ENCODE results near the gene COL11A1. TPM values are rescaled to one million over a fixed set of nuclear protein-coding genes. Genes with fewer than 3 reads are reported as not detected.
A peak's percentile ranks its signal among the peaks of the same experiment; 100 is the strongest.
"Not testable (repeated sequence)": the region's sequence is repeated elsewhere in the genome, so short reads cannot be mapped to it uniquely, and the experiment has no call there.

Gene COL11A1
- 76.5 TPM for total RNA-seq
- 2.7 TPM for polyA plus RNA-seq

DNA sequence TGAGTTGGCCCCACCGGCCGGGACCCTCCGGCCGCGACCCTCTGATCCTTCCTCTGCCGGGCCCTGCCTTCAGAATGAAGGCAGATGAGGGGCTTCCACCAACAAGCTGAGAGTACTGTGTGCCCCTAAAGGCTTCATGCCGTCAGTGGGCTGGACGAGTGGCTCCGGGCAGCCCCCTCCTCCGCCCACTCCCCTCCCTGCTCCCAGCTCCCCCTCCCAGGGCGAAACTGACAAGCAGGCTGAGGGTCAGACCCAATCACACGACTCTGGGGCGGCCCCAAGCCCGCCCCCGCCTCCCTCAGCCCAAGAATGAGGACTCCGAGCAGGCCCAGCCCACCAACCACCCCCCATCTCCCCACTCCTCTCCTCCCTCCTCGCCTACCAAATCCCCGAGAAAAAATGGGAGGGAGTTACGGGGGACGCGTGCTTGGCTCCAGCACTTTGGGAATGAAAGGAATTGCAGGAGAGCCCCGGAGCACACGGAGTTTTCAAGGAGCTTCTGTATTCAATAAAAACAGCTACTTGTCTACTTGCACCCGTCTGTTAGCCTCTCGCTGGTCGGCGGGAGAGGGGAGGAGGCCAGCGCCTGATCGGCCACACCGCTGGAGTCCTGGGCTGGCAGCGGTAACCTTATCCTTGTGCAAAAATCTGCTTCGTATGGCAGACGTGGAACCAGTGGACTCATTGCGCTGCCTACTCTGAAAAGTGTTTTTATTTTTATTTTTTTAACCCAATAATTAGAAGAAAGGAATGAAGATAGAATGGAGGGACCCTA, at the start of gene COL11A1:
TSS of gene COL11A1 (minus strand) at position 147 of the 775 bp plus-strand sequence. CDS start 344 bp downstream, outside the sequence.
- Histone ChIP-seq H3K4me1 (ENCODE audit: insufficient read depth) (no peaks in the 10 kb centered on the region), H3K27ac (ENCODE audit: low read depth) (no peak within 1 kb of the TSS), H3K36me3 (ENCODE audit: insufficient read depth) (no peaks in the 10 kb centered on the region), H3K4me3 (ENCODE audit: low read depth, low read length) (peak within 1 kb of the TSS; percentile 40)
- DNase-seq (ENCODE audit: extremely low spot score): peak; percentile 28
- 3% methylated on average over 34 of the region's 34 CpGs for WGBS

- Histone ChIP-seq H3K36me3 (ENCODE audit: insufficient read depth) (no peaks in the 10 kb centered on the region), H3K27ac (ENCODE audit: low read depth) (no peak overlapping the region), H3K4me3 (ENCODE audit: low read depth, low read length) (no peak overlapping the region), H3K4me1 (ENCODE audit: insufficient read depth) (no peaks in the 10 kb centered on the region)
- DNase-seq (ENCODE audit: extremely low spot score): no peak
- WGBS: 68% methylated on average over 4 of the region's 4 CpGs
These were observed 48.6 kb upstream of the COL11A1 start for GRCh38 chr1:103156966-103157365.

DNA sequence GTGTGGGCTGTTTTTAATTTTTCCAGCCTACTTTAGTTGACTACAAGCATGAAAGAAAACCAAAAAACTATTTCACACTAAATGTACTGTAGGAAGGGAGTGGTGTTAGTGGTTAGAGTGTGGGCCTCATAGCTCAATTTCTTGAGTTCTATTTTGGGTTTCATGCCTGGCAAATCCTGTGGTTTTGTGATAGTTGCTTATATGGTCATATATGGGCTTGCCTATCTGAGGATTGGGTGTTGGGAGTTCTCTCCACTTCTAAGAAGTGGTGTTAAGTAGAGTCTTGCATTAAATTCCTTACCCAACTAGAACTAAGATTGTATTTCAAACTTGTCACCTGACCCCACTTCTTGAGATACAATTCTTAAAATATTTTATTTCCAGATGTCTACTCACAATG, 37.8 kb upstream of the COL11A1 start:
- no peak overlapping the region for H3K27ac ChIP-seq (ENCODE audit: low read depth)
- no peak for DNase-seq (ENCODE audit: extremely low spot score)
- H3K36me3 ChIP-seq (ENCODE audit: insufficient read depth): no peaks in the 10 kb centered on the region
- no peak overlapping the region for H3K4me3 ChIP-seq (ENCODE audit: low read depth, low read length)
- no peaks in the 10 kb centered on the region for H3K4me1 ChIP-seq (ENCODE audit: insufficient read depth)

DNA sequence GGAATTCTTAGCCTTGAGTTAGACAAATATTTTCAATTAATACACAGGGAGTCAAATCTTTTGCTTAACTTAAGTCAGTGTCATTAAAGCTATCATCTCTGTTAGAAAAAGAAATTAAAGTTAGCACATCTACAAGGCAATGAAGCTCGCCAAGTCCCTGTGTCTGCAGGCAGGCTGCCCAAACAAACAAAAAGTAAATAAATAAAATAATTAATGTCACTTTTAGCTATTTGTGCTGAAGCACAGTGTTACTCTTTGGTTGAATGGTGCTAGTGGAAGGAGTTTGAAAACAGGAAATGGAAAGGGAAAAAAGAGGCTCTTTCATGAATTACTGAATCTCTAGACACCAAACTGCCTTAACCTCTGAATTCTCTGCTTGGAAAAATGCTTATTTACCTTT, 37.1 kb upstream of the COL11A1 start:
- Histone ChIP-seq H3K4me3 (ENCODE audit: low read depth, low read length) (no peak overlapping the region), H3K4me1 (ENCODE audit: insufficient read depth) (no peaks in the 10 kb centered on the region), H3K36me3 (ENCODE audit: insufficient read depth) (no peaks in the 10 kb centered on the region), H3K27ac (ENCODE audit: low read depth) (no peak overlapping the region)
- 73% methylated on average over 1 of the region's 1 CpG for WGBS
- no peak for DNase-seq (ENCODE audit: extremely low spot score)

DNA sequence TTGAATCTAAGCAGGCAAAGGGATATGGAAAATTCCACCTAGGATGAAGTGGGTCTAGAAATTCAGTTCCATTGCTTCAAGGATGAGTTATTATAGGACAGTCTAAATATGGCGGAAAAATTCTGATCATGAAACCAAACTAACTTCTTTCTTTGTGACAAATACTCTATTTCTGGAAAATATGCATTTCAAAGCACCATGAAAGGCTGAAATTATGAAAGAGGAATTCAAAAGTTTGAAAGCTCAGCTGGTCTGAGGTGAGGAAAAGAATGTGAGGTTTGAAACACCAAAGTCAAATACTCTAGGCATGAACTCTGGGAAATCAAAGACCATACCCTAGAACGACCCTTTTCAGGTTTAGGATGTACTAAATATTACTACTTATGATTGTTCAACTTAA, 36.4 kb upstream of the COL11A1 start:
- no peaks in the 10 kb centered on the region for H3K4me1 ChIP-seq (ENCODE audit: insufficient read depth)
- 71% methylated on average over 2 of the region's 2 CpGs for WGBS
- no peak for DNase-seq (ENCODE audit: extremely low spot score)
- H3K27ac ChIP-seq (ENCODE audit: low read depth): no peak overlapping the region
- H3K4me3 ChIP-seq (ENCODE audit: low read depth, low read length): no peak overlapping the region
- H3K36me3 ChIP-seq (ENCODE audit: insufficient read depth): no peaks in the 10 kb centered on the region

DNA sequence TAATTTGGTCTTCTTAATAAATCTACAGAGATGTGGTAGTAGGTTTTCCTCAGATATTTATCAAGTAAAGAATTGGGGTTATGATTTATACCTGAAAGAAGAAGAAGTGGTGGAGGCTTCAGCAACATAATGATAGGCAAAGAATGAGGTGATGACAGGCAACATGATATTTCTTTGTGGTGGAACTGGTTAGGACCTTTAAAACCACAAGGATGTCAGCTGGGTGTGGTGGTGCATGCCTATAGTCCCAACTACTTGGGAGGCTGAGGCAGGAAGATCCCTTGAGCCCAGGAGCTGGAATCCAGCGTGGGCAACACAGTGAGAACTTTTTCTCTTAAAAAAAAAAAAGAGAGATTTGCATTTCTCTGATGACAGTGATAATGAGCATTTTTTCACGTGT, 34.1 kb upstream of the COL11A1 start:
- Histone ChIP-seq H3K27ac (ENCODE audit: low read depth) (no peak overlapping the region), H3K4me3 (ENCODE audit: low read depth, low read length) (no peak overlapping the region), H3K36me3 (ENCODE audit: insufficient read depth) (no peaks in the 10 kb centered on the region), H3K4me1 (ENCODE audit: insufficient read depth) (no peaks in the 10 kb centered on the region)
- 53% methylated on average over 2 of the region's 2 CpGs for WGBS
- DNase-seq (ENCODE audit: extremely low spot score): no peak

- no peak for DNase-seq (ENCODE audit: extremely low spot score)
- 85% methylated on average over 1 of the region's 1 CpG for WGBS
- no peaks in the 10 kb centered on the region for H3K36me3 ChIP-seq (ENCODE audit: insufficient read depth)
- no peaks in the 10 kb centered on the region for H3K4me1 ChIP-seq (ENCODE audit: insufficient read depth)
- no peak overlapping the region for H3K27ac ChIP-seq (ENCODE audit: low read depth)
- H3K4me3 ChIP-seq (ENCODE audit: low read depth, low read length): no peak overlapping the region
These were observed 21.5 kb upstream of the COL11A1 start for GRCh38 chr1:103129796-103130195.

GRCh38 chr1:103129255-103129654, 20.9 kb upstream of the COL11A1 start:
- Histone ChIP-seq H3K36me3 (ENCODE audit: insufficient read depth) (no peaks in the 10 kb centered on the region), H3K4me1 (ENCODE audit: insufficient read depth) (no peaks in the 10 kb centered on the region), H3K4me3 (ENCODE audit: low read depth, low read length) (no peak overlapping the region), H3K27ac (ENCODE audit: low read depth) (no peak overlapping the region)
- 94% methylated on average over 1 of the region's 1 CpG for WGBS
- DNase-seq (ENCODE audit: extremely low spot score): no peak

DNA sequence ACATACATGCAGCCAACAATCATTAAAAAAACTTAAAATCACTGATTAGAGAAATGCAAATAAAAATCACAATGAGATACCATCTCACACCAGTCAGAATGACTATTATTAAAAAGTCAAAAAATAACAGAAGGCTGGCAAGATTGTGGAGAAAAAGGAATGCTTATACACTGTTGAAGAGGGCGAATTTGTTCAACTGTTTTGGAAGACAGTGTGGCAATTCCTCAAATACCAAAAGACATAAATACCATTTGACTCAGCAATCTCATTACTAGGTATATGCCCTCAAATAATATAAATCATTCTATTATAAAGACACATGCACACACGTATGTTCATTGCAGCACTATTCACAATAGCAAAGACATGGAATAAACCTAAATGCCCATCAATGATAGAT, 19.9 kb upstream of the COL11A1 start:
- not testable (repeated sequence) for H3K4me1 ChIP-seq (ENCODE audit: insufficient read depth); H3K4me3 ChIP-seq (ENCODE audit: low read depth, low read length); DNase-seq (ENCODE audit: extremely low spot score); H3K27ac ChIP-seq (ENCODE audit: low read depth); H3K36me3 ChIP-seq (ENCODE audit: insufficient read depth)
- 87% methylated on average over 2 of the region's 2 CpGs for WGBS

DNA sequence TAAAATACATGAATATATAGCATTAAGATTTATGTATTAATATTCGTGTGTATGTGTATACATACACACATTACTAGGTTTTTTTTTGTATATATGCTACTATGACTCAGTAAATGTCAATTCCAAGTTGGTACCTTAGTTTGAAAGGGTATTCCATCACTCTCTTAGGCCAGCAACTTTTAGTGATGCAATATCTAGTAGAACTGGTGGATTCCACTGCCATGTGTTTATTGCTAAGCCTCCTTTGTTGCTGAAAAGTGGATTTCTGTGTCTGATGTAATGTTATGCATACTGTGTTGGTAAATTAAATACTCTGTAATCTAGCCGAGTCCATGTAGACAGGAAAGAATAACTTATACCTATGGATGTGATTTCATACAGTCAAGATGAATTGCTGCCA, 16.9 kb upstream of the COL11A1 start:
- WGBS: 76% methylated on average over 2 of the region's 2 CpGs
- Histone ChIP-seq H3K4me3 (ENCODE audit: low read depth, low read length) (no peak overlapping the region), H3K4me1 (ENCODE audit: insufficient read depth) (no peaks in the 10 kb centered on the region), H3K27ac (ENCODE audit: low read depth) (no peak overlapping the region), H3K36me3 (ENCODE audit: insufficient read depth) (no peaks in the 10 kb centered on the region)
- DNase-seq (ENCODE audit: extremely low spot score): no peak

- WGBS: 89% methylated on average over 2 of the region's 2 CpGs
- no peak for DNase-seq (ENCODE audit: extremely low spot score)
- Histone ChIP-seq H3K4me3 (ENCODE audit: low read depth, low read length) (no peak overlapping the region), H3K27ac (ENCODE audit: low read depth) (no peak overlapping the region), H3K4me1 (ENCODE audit: insufficient read depth) (no peaks in the 10 kb centered on the region), H3K36me3 (ENCODE audit: insufficient read depth) (no peaks in the 10 kb centered on the region)
These were observed 14.8 kb upstream of the COL11A1 start for GRCh38 chr1:103122983-103123720.

- Histone ChIP-seq H3K36me3 (ENCODE audit: insufficient read depth) (no peaks in the 10 kb centered on the region), H3K27ac (ENCODE audit: low read depth) (no peak overlapping the region), H3K4me3 (ENCODE audit: low read depth, low read length) (no peak overlapping the region), H3K4me1 (ENCODE audit: insufficient read depth) (no peaks in the 10 kb centered on the region)
- WGBS: 73% methylated on average over 2 of the region's 2 CpGs
- no peak for DNase-seq (ENCODE audit: extremely low spot score)
These were observed 12.7 kb upstream of the COL11A1 start for GRCh38 chr1:103120981-103121380.

GRCh38 chr1:103112546-103112945, 4.2 kb upstream of the COL11A1 start:
- no peaks in the 10 kb centered on the region for H3K4me1 ChIP-seq (ENCODE audit: insufficient read depth)

DNA sequence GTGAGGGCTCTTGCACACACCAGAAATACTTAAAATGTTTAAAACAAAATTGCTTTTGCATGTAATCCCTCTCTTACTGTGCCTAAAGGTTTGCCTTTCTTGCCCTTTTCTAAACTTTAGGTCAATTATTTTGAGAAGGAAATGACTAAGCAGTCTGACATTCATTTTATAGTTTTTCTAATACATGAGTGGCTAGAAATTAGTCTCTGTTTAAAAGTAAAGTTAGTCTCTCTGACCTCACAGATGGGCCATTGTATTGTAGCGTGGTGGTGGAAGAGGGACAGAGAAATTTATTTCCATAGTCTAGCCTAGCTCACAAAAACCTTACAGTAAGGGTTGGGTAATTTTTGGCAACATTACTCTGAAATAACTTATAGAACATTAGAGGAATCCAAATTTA, 3.6 kb upstream of the COL11A1 start:
- H3K4me3 ChIP-seq (ENCODE audit: low read depth, low read length): no peak overlapping the region
- no peaks in the 10 kb centered on the region for H3K36me3 ChIP-seq (ENCODE audit: insufficient read depth)
- no peak for DNase-seq (ENCODE audit: extremely low spot score)
- WGBS: 86% methylated on average over 1 of the region's 1 CpG
- H3K4me1 ChIP-seq (ENCODE audit: insufficient read depth): no peaks in the 10 kb centered on the region
- no peak overlapping the region for H3K27ac ChIP-seq (ENCODE audit: low read depth)

More at GRCh38 chr1:103112546-103112945, 4.2 kb upstream of the COL11A1 start:
- H3K27ac ChIP-seq (ENCODE audit: low read depth): no peak overlapping the region
- no peak for DNase-seq (ENCODE audit: extremely low spot score)
- H3K36me3 ChIP-seq (ENCODE audit: insufficient read depth): no peaks in the 10 kb centered on the region
- H3K4me3 ChIP-seq (ENCODE audit: low read depth, low read length): no peak overlapping the region
